GM23338 (cell line): Measurements from ENCODE around the gene GPR85.

Experiments
- CTCF ChIP-seq, 2 experiments: fragments of 200-600 bp in 1 of 2; sonication (generic) in 1 of 2; conservative IDR thresholded peaks; 2 replicates each; pipeline versions ENCODE4 v1.5.1 to v1.6.1; 2016 to 2017; ENCODE audit warnings: antibody characterized with exemption in 2 of 2, low read depth in 2 of 2, mild to moderate bottlenecking in 2 of 2, moderate library complexity in 1 of 2
- EZH2 ChIP-seq: fragments of 200-600 bp; sonication (generic); IDR thresholded peaks from one replicate; pipeline ENCODE4 v1.8.0; 2017; ENCODE audit warnings: antibody characterized with exemption, mild to moderate bottlenecking, low read depth; ENCODE audit not compliant: unreplicated experiment
- EZH2phosphoT487 ChIP-seq: fragments of 200-600 bp; sonication (generic); IDR thresholded peaks from one replicate; pipeline ENCODE4 v1.8.1; 2018; ENCODE audit warnings: antibody characterized with exemption; ENCODE audit not compliant: unreplicated experiment
- REST ChIP-seq: IDR thresholded peaks from one replicate; pipeline ENCODE4 v1.6.1; 2018; ENCODE audit warnings: antibody characterized with exemption; ENCODE audit not compliant: unreplicated experiment
- TF ChIP-seq, protein P1 (sequence below): fragments of 250-450 bp; sonication (Bioruptor Pico); IDR thresholded peaks from 2 replicates; pipeline ENCODE4 v1.5.0; 2020; ENCODE audit warnings: mild to moderate bottlenecking, moderate library complexity

- TF ChIP-seq CTCF (conservative IDR thresholded peaks at IDR 0.05; ENCODE audit: low read depth in 2 of 2): no peak
- TF ChIP-seq, protein P1, sequence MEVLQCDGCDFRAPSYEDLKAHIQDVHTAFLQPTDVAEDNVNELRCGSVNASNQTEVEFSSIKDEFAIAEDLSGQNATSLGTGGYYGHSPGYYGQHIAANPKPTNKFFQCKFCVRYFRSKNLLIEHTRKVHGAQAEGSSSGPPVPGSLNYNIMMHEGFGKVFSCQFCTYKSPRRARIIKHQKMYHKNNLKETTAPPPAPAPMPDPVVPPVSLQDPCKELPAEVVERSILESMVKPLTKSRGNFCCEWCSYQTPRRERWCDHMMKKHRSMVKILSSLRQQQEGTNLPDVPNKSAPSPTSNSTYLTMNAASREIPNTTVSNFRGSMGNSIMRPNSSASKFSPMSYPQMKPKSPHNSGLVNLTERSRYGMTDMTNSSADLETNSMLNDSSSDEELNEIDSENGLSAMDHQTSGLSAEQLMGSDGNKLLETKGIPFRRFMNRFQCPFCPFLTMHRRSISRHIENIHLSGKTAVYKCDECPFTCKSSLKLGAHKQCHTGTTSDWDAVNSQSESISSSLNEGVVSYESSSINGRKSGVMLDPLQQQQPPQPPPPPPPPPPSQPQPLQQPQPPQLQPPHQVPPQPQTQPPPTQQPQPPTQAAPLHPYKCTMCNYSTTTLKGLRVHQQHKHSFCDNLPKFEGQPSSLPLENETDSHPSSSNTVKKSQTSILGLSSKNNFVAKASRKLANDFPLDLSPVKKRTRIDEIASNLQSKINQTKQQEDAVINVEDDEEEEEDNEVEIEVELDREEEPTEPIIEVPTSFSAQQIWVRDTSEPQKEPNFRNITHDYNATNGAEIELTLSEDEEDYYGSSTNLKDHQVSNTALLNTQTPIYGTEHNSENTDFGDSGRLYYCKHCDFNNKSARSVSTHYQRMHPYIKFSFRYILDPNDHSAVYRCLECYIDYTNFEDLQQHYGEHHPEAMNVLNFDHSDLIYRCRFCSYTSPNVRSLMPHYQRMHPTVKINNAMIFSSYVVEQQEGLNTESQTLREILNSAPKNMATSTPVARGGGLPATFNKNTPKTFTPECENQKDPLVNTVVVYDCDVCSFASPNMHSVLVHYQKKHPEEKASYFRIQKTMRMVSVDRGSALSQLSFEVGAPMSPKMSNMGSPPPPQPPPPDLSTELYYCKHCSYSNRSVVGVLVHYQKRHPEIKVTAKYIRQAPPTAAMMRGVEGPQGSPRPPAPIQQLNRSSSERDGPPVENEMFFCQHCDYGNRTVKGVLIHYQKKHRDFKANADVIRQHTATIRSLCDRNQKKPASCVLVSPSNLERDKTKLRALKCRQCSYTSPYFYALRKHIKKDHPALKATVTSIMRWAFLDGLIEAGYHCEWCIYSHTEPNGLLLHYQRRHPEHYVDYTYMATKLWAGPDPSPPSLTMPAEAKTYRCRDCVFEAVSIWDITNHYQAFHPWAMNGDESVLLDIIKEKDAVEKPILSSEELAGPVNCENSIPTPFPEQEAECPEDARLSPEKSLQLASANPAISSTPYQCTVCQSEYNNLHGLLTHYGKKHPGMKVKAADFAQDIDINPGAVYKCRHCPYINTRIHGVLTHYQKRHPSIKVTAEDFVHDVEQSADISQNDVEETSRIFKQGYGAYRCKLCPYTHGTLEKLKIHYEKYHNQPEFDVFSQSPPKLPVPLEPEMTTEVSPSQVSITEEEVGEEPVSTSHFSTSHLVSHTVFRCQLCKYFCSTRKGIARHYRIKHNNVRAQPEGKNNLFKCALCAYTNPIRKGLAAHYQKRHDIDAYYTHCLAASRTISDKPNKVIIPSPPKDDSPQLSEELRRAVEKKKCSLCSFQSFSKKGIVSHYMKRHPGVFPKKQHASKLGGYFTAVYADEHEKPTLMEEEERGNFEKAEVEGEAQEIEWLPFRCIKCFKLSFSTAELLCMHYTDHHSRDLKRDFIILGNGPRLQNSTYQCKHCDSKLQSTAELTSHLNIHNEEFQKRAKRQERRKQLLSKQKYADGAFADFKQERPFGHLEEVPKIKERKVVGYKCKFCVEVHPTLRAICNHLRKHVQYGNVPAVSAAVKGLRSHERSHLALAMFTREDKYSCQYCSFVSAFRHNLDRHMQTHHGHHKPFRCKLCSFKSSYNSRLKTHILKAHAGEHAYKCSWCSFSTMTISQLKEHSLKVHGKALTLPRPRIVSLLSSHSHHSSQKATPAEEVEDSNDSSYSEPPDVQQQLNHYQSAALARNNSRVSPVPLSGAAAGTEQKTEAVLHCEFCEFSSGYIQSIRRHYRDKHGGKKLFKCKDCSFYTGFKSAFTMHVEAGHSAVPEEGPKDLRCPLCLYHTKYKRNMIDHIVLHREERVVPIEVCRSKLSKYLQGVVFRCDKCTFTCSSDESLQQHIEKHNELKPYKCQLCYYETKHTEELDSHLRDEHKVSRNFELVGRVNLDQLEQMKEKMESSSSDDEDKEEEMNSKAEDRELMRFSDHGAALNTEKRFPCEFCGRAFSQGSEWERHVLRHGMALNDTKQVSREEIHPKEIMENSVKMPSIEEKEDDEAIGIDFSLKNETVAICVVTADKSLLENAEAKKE (CRISPR knock-in tag): no peak
- no peak for TF ChIP-seq EZH2phosphoT487
- TF ChIP-seq EZH2: no peak
- no peak for TF ChIP-seq REST
Measured at GRCh38 chr7:113085781-113086390, 741 bp downstream of the GPR85 start.
